ENCODE data around the gene FBXW4.
"Not testable (repeated sequence)": the region's sequence is repeated elsewhere in the genome, so short reads cannot be mapped to it uniquely, and the experiment has no call there.

Gene FBXW4

GRCh38 chr10:101653536-101653935, 41.4 kb downstream of the FBXW4 start:
- no peak for DNase-seq

GRCh38 chr10:101651336-101651735, 43.6 kb downstream of the FBXW4 start:
- no peak for DNase-seq

- DNase-seq, result no peak
Measured at GRCh38 chr10:101650863-101651262, 44.1 kb downstream of the FBXW4 start.

- no peak for DNase-seq
Measured at GRCh38 chr10:101649525-101650085, 45.4 kb downstream of the FBXW4 start.

- DNase-seq, result no peak
Measured at GRCh38 chr10:101647255-101647654, 47.7 kb downstream of the FBXW4 start.

GRCh38 chr10:101646364-101646763, 48.6 kb downstream of the FBXW4 start:
- no peak for DNase-seq

- no peak for DNase-seq
Measured at GRCh38 chr10:101645659-101646058, 49.3 kb downstream of the FBXW4 start.

- no peak for DNase-seq
Measured at GRCh38 chr10:101644002-101644401, 51.0 kb downstream of the FBXW4 start.

- DNase-seq, result no peak
Measured at GRCh38 chr10:101643546-101643945, 51.4 kb downstream of the FBXW4 start.

GRCh38 chr10:101639141-101639900, 55.6 kb downstream of the FBXW4 start:
- no peak for DNase-seq

- DNase-seq, result not testable (repeated sequence)
Measured at GRCh38 chr10:101633510-101633909, 61.5 kb downstream of the FBXW4 start.

- no peak for DNase-seq
Measured at GRCh38 chr10:101631821-101632475, 63.0 kb downstream of the FBXW4 start.

- DNase-seq, result no peak
Measured at GRCh38 chr10:101630633-101630920, 64.4 kb downstream of the FBXW4 start.

- no peak for DNase-seq
Measured at GRCh38 chr10:101629837-101630632, 64.9 kb downstream of the FBXW4 start.

GRCh38 chr10:101625821-101626412, 69.1 kb downstream of the FBXW4 start:
- no peak for DNase-seq

- DNase-seq, result no peak
Measured at GRCh38 chr10:101624526-101625102, 70.4 kb downstream of the FBXW4 start.

- no peak for DNase-seq
Measured at GRCh38 chr10:101623528-101623927, 71.4 kb downstream of the FBXW4 start.

GRCh38 chr10:101619983-101620382, 75.0 kb downstream of the FBXW4 start:
- DNase-seq, result no peak

- no peak for DNase-seq
Measured at GRCh38 chr10:101618871-101619270, 76.1 kb downstream of the FBXW4 start.

- no peak for DNase-seq
Measured at GRCh38 chr10:101617824-101618568, 77.0 kb downstream of the FBXW4 start.

- DNase-seq, result no peak
Measured at GRCh38 chr10:101617102-101617823, 77.7 kb downstream of the FBXW4 start.

Measured in stimulated activated CD4-positive, alpha-beta T cell treated with anti-CD3 and anti-CD28 coated beads, Interleukin-2, amount 100 ng/mL, for 48 hours (primary cell).